IMR-90 (cell line): ENCODE data around the gene TASOR. TPM values are rescaled to one million over a fixed set of nuclear protein-coding genes. Genes with fewer than 3 reads are reported as not detected.

Experiments
- ATAC-seq: fragments of 200-7000 bp; cut with Tn5 transposase; 2 replicates; pipeline ENCODE4 v1.9.1; 2020; ENCODE audit warnings: low read depth, mild to moderate bottlenecking, moderate library complexity
- BruUV-seq: library from RNA; stranded (reverse); fragments of 400-500 nt; replicated peaks from 2 replicates; lab custom pipeline; 2021; lab: Mats Ljungman, UMichigan
- CTCF ChIA-PET: fragments of 300-600 bp; formaldehyde crosslinking; extraction: SDS; loops from one replicate; lab custom pipeline; 2021; ENCODE audit warnings: antibody characterized with exemption; lab: Yijun Ruan, JAX
- POLR2A ChIA-PET: fragments of 300-600 bp; sonication (Branson Sonifier 250); formaldehyde crosslinking; loops from one replicate; lab custom pipeline; 2022; ENCODE audit warnings: antibody characterized with exemption; ENCODE audit not compliant: unreplicated experiment; lab: Charles Lee
- DNase-seq: peaks from one replicate; pipeline ENCODE4 v3.0.0; 2013
- H2AFZ ChIP-seq: replicated peaks from 2 replicates; pipeline ENCODE3; 2013; ENCODE audit warnings: low read length, mild to moderate bottlenecking; ENCODE audit not compliant: poor library complexity
- H2AK5ac ChIP-seq: 2 replicates; pipeline ENCODE4 v1.6.1; 2013; ENCODE audit warnings: low read depth, low read length, inconsistent platforms
- H2AK9ac ChIP-seq: replicated peaks from 2 replicates; pipeline ENCODE3; 2013; ENCODE audit warnings: mild to moderate bottlenecking, low read depth, low read length, moderate library complexity; ENCODE audit not compliant: poor library complexity
- H2BK120ac ChIP-seq: 2 replicates; pipeline ENCODE4 v1.6.1; 2013; ENCODE audit warnings: low read depth, low read length, inconsistent platforms
- H2BK15ac ChIP-seq: 3 replicates; pipeline ENCODE4 v1.6.1; 2013; ENCODE audit warnings: low read depth, low read length, inconsistent platforms
- H2BK20ac ChIP-seq: 2 replicates; pipeline ENCODE4 v1.6.1; 2013; ENCODE audit warnings: low read depth, mild to moderate bottlenecking, inconsistent platforms, low read length, moderate library complexity
- H2BK5ac ChIP-seq: 2 replicates; pipeline ENCODE4 v1.6.1; 2013; ENCODE audit warnings: mild to moderate bottlenecking, low read depth, low read length, inconsistent platforms; ENCODE audit not compliant: poor library complexity, severe bottlenecking
- H3K14ac ChIP-seq: replicated peaks from 2 replicates; pipeline ENCODE4 v1.6.1; 2013; ENCODE audit warnings: low read depth, low read length, inconsistent platforms
- H3K18ac ChIP-seq: 2 replicates; pipeline ENCODE4 v1.6.1; 2013; ENCODE audit warnings: low read depth, low read length, control low read depth
- H3K23ac ChIP-seq: 2 replicates; pipeline ENCODE4 v1.6.1; 2013; ENCODE audit warnings: low read depth, low read length, inconsistent platforms
- H3K27ac ChIP-seq: 2 replicates; pipeline ENCODE4 v1.5.1; 2013; ENCODE audit warnings: mild to moderate bottlenecking, control low read depth, low read length; ENCODE audit not compliant: insufficient read depth
- H3K27me3 ChIP-seq: 2 replicates; pipeline ENCODE4 v1.6.1; 2013; ENCODE audit warnings: low read length; ENCODE audit not compliant: control insufficient read depth, insufficient read depth
- H3K36me3 ChIP-seq: 2 replicates; pipeline ENCODE4 v1.6.1; 2013; ENCODE audit warnings: low read length, mixed read lengths; ENCODE audit not compliant: control insufficient read depth, insufficient read depth
- H3K4ac ChIP-seq: 2 replicates; pipeline ENCODE4 v1.6.1; 2013; ENCODE audit warnings: low read depth, low read length, inconsistent platforms
- H3K4me1 ChIP-seq: 2 replicates; pipeline ENCODE4 v1.6.1; 2013; ENCODE audit warnings: low read length, mixed read lengths; ENCODE audit not compliant: control insufficient read depth, insufficient read depth
- H3K4me2 ChIP-seq: 2 replicates; pipeline ENCODE4 v1.6.1; 2013; ENCODE audit warnings: low read depth, mild to moderate bottlenecking, control low read depth, low read length, moderate library complexity
- H3K4me3 ChIP-seq: 2 replicates; pipeline ENCODE4 v1.5.1; 2013; ENCODE audit warnings: low read depth, mild to moderate bottlenecking, control low read depth, low read length, moderate library complexity; ENCODE audit not compliant: insufficient read depth
- H3K56ac ChIP-seq: 2 replicates; pipeline ENCODE4 v1.6.1; 2013; ENCODE audit warnings: low read length, inconsistent platforms; ENCODE audit not compliant: insufficient read depth; ENCODE audit errors: extremely low read depth
- H3K79me1 ChIP-seq, 2 experiments: 2 replicates each; pipeline ENCODE4 v1.6.1; 2013; ENCODE audit warnings: low read length in 2 of 2, inconsistent platforms in 1 of 2, low read depth in 1 of 2
- H3K9ac ChIP-seq: 2 replicates; pipeline ENCODE4 v1.6.1; 2013; ENCODE audit warnings: low read depth, low read length, control low read depth
- H3K9me1 ChIP-seq: 2 replicates; pipeline ENCODE4 v1.6.1; 2013; ENCODE audit warnings: low read length, inconsistent platforms; ENCODE audit not compliant: insufficient read depth
- H3K9me3 ChIP-seq: 2 replicates; pipeline ENCODE4 v1.6.1; 2013; ENCODE audit warnings: low read length; ENCODE audit not compliant: control insufficient read depth, insufficient read depth
- H4K20me1 ChIP-seq: 2 replicates; pipeline ENCODE4 v1.6.1; 2013; ENCODE audit warnings: low read length, inconsistent platforms; ENCODE audit not compliant: insufficient read depth
- H4K5ac ChIP-seq: 2 replicates; pipeline ENCODE4 v1.6.1; 2013; ENCODE audit warnings: mild to moderate bottlenecking, low read depth, low read length, control low read depth
- H4K8ac ChIP-seq, 2 experiments: 2 replicates each; pipeline ENCODE4 v1.6.1; 2013; ENCODE audit warnings: low read depth in 2 of 2, low read length in 2 of 2, control low read depth in 1 of 2, inconsistent platforms in 1 of 2
- H4K91ac ChIP-seq: 2 replicates; pipeline ENCODE4 v1.6.1; 2013; ENCODE audit warnings: low read depth, low read length, inconsistent platforms; ENCODE audit not compliant: insufficient read depth
- BHLHE40 ChIP-seq: fragments of 150-350 bp; IDR thresholded peaks from 2 replicates; pipeline ENCODE4 v1.6.1; 2016; ENCODE audit warnings: mild to moderate bottlenecking, low read depth, low read length
- CEBPB ChIP-seq: IDR thresholded peaks from 2 replicates; pipeline ENCODE4 v1.6.1; 2012; ENCODE audit warnings: low read depth, low read length, improper control_type of control experiment
- CHD1 ChIP-seq: IDR thresholded peaks from 2 replicates; pipeline ENCODE4 v1.6.1; 2012; ENCODE audit warnings: low read depth, low read length, improper control_type of control experiment
- CTCF ChIP-seq: conservative IDR thresholded peaks from 2 replicates; pipeline ENCODE4 v1.5.1; 2012; ENCODE audit warnings: mild to moderate bottlenecking, low read depth, low read length, improper control_type of control experiment
- ELK1 ChIP-seq: fragments of 150-350 bp; IDR thresholded peaks from 2 replicates; pipeline ENCODE4 v1.6.1; 2016; ENCODE audit warnings: low read depth, mild to moderate bottlenecking, low read length, moderate library complexity, borderline replicate concordance
- FOS ChIP-seq: fragments of 150-350 bp; IDR thresholded peaks from 2 replicates; pipeline ENCODE4 v1.6.1; 2016; ENCODE audit warnings: low read depth, low read length
- MAFK ChIP-seq: IDR thresholded peaks from 2 replicates; pipeline ENCODE4 v1.6.1; 2012; ENCODE audit warnings: low read depth, low read length, improper control_type of control experiment
- MAZ ChIP-seq: IDR thresholded peaks from 2 replicates; pipeline ENCODE4 v1.6.1; 2012; ENCODE audit warnings: low read depth, mild to moderate bottlenecking, low read length, improper control_type of control experiment, moderate library complexity, borderline replicate concordance
- MXI1 ChIP-seq: IDR thresholded peaks from 2 replicates; pipeline ENCODE4 v1.6.1; 2012; ENCODE audit warnings: low read depth, mild to moderate bottlenecking, low read length, moderate library complexity, borderline replicate concordance
- NFE2L2 ChIP-seq: fragments of 150-350 bp; IDR thresholded peaks from 2 replicates; pipeline ENCODE4 v1.6.1; 2016; ENCODE audit warnings: low read depth, mild to moderate bottlenecking, low read length
- POLR2A ChIP-seq: IDR thresholded peaks from 2 replicates; pipeline ENCODE4 v1.6.1; 2012; ENCODE audit warnings: mild to moderate bottlenecking, low read depth, low read length
- RAD21 ChIP-seq: IDR thresholded peaks from 2 replicates; pipeline ENCODE4 v1.6.1; 2012; ENCODE audit warnings: low read length, improper control_type of control experiment
- RCOR1 ChIP-seq: IDR thresholded peaks from 2 replicates; pipeline ENCODE4 v1.6.1; 2012; ENCODE audit warnings: mild to moderate bottlenecking, low read length, improper control_type of control experiment; ENCODE audit not compliant: insufficient replicate concordance
- RFX5 ChIP-seq: IDR thresholded peaks from 2 replicates; pipeline ENCODE4 v1.8.0; 2012; ENCODE audit warnings: low read depth, mild to moderate bottlenecking, low read length, moderate library complexity
- SMC3 ChIP-seq: fragments of 150-350 bp; IDR thresholded peaks from 2 replicates; pipeline ENCODE4 v1.6.1; 2016; ENCODE audit warnings: low read depth, mild to moderate bottlenecking, antibody characterized with exemption, low read length, moderate library complexity
- USF2 ChIP-seq: fragments of 150-350 bp; IDR thresholded peaks from 2 replicates; pipeline ENCODE4 v1.6.1; 2017; ENCODE audit warnings: mild to moderate bottlenecking, antibody characterized with exemption, low read length, low read depth
- WGBS, 2 experiments: methylation state at CpG; one replicate each; pipeline versions ENCODE4 v1.1.5 to v1.1.7; 2013; ENCODE audit warnings: missing lambda C conversion rate in 2 of 2; ENCODE audit not compliant: insufficient read length in 1 of 2; ENCODE audit errors: extremely low coverage in 2 of 2; 5-methylcytosine and 5-hydroxymethylcytosine counted together
- dilution Hi-C: fragments of 300-500 bp; cut with HindIII; formaldehyde crosslinking; loops from one replicate; pipeline ENCODE4 v1.14.3; 2018; ENCODE audit warnings: low sequenced_read_pairs; ENCODE audit not compliant: unreplicated experiment
- in situ Hi-C: fragments of 300-500 bp; cut with MboI; formaldehyde crosslinking; loops from 3 replicates; pipeline ENCODE4 v1.14.3; 2019; ENCODE audit warnings: low sequenced_read_pairs, inconsistent platforms, mixed read lengths
- intact Hi-C: fragments of 100-400 bp; cut with micrococcal nuclease; formaldehyde crosslinking; loops from 2 replicates; pipeline ENCODE4 v1.10.0; 2022
- polyA plus RNA-seq, 3 experiments: library from polyadenylated mRNA; depleted of rRNA; stranded (reverse); fragments of >200 nt; gene quantifications; 2 replicates each; pipeline ENCODE4 v1.2.3, GENCODE V29; 2012; ENCODE audit warnings: low replicate concordance in 1 of 3
- total RNA-seq: library from RNA; depleted of rRNA; stranded (reverse); fragments of >200 nt; gene quantifications from 2 replicates; pipeline ENCODE4 v1.2.3, GENCODE V29; 2012

The TASOR gene
- total and polyA plus RNA-seq, 2 of the 4 experiments (the other 2 are of a cell fraction), result 13.3 to 28.5 TPM

GRCh38 chr3:56693750-56694149, 10.7 kb upstream of the TASOR start:
- H3K23ac ChIP-seq, result no peak overlapping the region
- no peaks in the 10 kb centered on the region for H3K9me1 ChIP-seq
- no peaks in the 10 kb centered on the region for H3K9me3 ChIP-seq
- H3K18ac ChIP-seq, result no peak overlapping the region
- no peak overlapping the region for H3K9ac ChIP-seq
- DNase-seq, result no peak
- no peaks in the 10 kb centered on the region for H3K36me3 ChIP-seq
- H3K4me3 ChIP-seq, result no peak overlapping the region
- H2AK9ac ChIP-seq, result no peak overlapping the region
- no peak overlapping the region for H3K56ac ChIP-seq
- H3K79me1 ChIP-seq, result no peaks in the 10 kb centered on the region
- 33% methylated on average over 1 of the region's 3 CpGs; no CpG with 5 or more reads in 1 of the 2 experiments for WGBS, 2 experiments
- no peak overlapping the region for H2BK20ac ChIP-seq
- dilution Hi-C loops (no loop called here), intact Hi-C loops (no loop called here), in situ Hi-C loops (no loop called here)
- no peak overlapping the region for H3K4me2 ChIP-seq
- H3K4me1 ChIP-seq, result no peaks in the 10 kb centered on the region
- no peak overlapping the region for H4K8ac ChIP-seq
- no peak overlapping the region for H3K27ac ChIP-seq
- no peak overlapping the region for H2BK15ac ChIP-seq
- POLR2A ChIA-PET, result no interaction called here
- CTCF ChIA-PET, result interaction anchor here (0.8 to 1.3 kb wide), 2 partner anchors 9 to 295 kb away, joined by 3 read pairs; no protein-coding TSS in a partner anchor
- no peaks in the 10 kb centered on the region for H3K27me3 ChIP-seq
- no peak overlapping the region for H4K5ac ChIP-seq
- no peak overlapping the region for H2AK5ac ChIP-seq
- H2BK5ac ChIP-seq, result no peak overlapping the region
- ATAC-seq, result no peak
- no peaks in the 10 kb centered on the region for H4K20me1 ChIP-seq
- no TSS peak for BruUV-seq
- no peak overlapping the region for H3K14ac ChIP-seq
- no peak for TF ChIP-seq CEBPB
- TF ChIP-seq MXI1, result no peak
- TF ChIP-seq NFE2L2, result no peak
- no peak for TF ChIP-seq SMC3
- TF ChIP-seq CTCF, result no peak
- TF ChIP-seq BHLHE40, result no peak
- no peak for TF ChIP-seq POLR2A
- no peak for TF ChIP-seq CHD1
- TF ChIP-seq RAD21, result no peak
- no peak for TF ChIP-seq USF2
- TF ChIP-seq RFX5, result no peak
- no peak for TF ChIP-seq ELK1
- no peak for TF ChIP-seq MAFK
- TF ChIP-seq MAZ, result no peak
- TF ChIP-seq FOS, result no peak
- TF ChIP-seq RCOR1, result no peak
- H3K4ac ChIP-seq, result no peak overlapping the region
- no peak overlapping the region for H2BK120ac ChIP-seq
- H2AFZ ChIP-seq, result no peak overlapping the region
- no peak overlapping the region for H4K91ac ChIP-seq
